HUES64 (cell line): Measurements from ENCODE around the gene ALPL.

Source experiments
- H3K27ac ChIP-seq: 2 replicates; pipeline ENCODE4 v1.7.0; 2013; ENCODE audit warnings: low read depth, low read length, inconsistent platforms
- H3K27me3 ChIP-seq: 2 replicates; pipeline ENCODE4 v1.6.1; 2013; ENCODE audit warnings: mild to moderate bottlenecking, low read length; ENCODE audit not compliant: insufficient read depth
- H3K36me3 ChIP-seq: 2 replicates; pipeline ENCODE4 v1.6.1; 2013; ENCODE audit warnings: mild to moderate bottlenecking, low read length; ENCODE audit not compliant: insufficient read depth
- H3K4me1 ChIP-seq: 2 replicates; pipeline ENCODE4 v1.6.1; 2013; ENCODE audit warnings: mild to moderate bottlenecking, low read length, moderate library complexity; ENCODE audit not compliant: insufficient read depth
- H3K4me3 ChIP-seq: 2 replicates; pipeline ENCODE4 v1.5.1; 2013; ENCODE audit warnings: mild to moderate bottlenecking, low read length, moderate library complexity
- H3K9ac ChIP-seq: 2 replicates; pipeline ENCODE4 v1.6.1; 2013; ENCODE audit warnings: mild to moderate bottlenecking, low read depth, low read length
- H3K9me3 ChIP-seq: 2 replicates; pipeline ENCODE4 v1.6.1; 2013; ENCODE audit warnings: low read depth, low read length; ENCODE audit not compliant: insufficient read depth
- WGBS: fragments of 150-250, 120-280 bp; methylation state at CpG from one replicate; pipeline ENCODE4 v1.1.7; 2013; ENCODE audit warnings: missing lambda C conversion rate; 5-methylcytosine and 5-hydroxymethylcytosine counted together

ALPL gene

DNA sequence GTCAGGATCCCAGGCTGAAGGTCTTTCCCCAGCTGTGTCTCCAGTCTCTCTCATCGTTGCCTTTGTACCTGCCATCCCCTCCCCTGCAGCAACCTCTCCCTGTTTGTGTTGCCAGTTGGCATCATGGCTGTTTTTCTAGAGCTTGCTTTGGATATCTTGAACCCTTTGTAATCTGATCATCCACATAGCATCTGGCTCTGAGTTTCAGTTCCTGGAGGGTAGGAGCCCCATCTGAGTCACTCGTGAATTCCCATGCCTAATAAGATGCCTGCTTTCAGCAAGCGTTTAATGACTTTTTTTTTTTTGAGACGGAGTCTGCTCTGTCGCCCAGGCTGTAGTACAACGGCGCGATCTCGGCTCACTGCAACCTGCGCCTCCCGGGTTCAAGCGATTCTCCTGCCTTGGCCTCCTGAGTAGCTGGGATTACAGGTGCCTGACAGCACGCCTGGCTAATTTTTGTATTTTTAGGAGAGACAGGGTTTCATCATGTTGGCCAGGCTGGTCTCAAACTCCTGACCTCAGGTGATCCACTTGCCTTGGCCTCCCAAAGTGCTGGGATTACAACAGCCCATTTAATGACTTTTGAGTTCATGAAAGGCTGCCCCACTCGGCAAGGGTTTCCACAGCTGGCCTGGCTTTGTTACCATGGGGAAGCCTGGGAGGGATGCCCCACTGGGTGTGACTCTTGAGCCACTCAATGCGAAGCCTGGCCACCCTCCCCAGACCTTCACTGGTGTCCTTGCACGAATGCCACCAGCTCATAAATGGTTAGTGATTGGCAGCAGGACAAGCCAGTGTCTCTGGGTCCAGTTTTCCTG is 11.9 kb downstream of the ALPL start:
- Histone ChIP-seq H3K36me3 (no peaks in the 10 kb centered on the region), H3K9me3 (no peaks in the 10 kb centered on the region), H3K27me3 (no peaks in the 10 kb centered on the region), H3K4me3 (no peak overlapping the region), H3K9ac (no peak overlapping the region), H3K4me1 (peaks cover 41% of the 10 kb centered on the region), H3K27ac (no peak overlapping the region)
- 88% methylated on average over 16 of the region's 16 CpGs for WGBS

DNA sequence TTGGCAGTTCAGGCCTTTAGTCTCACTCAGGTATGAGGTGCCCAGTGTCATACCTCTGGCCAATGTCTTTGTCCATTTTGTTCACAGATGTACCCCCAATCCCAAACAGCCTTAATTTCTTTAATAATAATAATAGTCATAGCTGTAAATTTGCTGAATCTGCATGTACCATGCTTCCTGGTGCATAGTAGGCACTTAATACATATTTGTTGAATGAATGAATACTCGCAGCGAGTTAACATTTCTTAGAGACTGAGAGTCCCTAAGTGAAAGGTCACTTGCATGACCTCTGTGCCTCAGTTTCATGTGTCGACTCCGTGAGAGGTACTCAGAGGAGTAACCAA is 12.5 kb downstream of the ALPL start:
- WGBS = 96% methylated on average over 4 of the region's 4 CpGs
- no peaks in the 10 kb centered on the region for H3K9me3 ChIP-seq
- peaks cover 35% of the 10 kb centered on the region for H3K4me1 ChIP-seq
- H3K27ac ChIP-seq = no peak overlapping the region
- H3K27me3 ChIP-seq = no peaks in the 10 kb centered on the region
- no peaks in the 10 kb centered on the region for H3K36me3 ChIP-seq
- H3K4me3 ChIP-seq = no peak overlapping the region
- no peak overlapping the region for H3K9ac ChIP-seq

DNA sequence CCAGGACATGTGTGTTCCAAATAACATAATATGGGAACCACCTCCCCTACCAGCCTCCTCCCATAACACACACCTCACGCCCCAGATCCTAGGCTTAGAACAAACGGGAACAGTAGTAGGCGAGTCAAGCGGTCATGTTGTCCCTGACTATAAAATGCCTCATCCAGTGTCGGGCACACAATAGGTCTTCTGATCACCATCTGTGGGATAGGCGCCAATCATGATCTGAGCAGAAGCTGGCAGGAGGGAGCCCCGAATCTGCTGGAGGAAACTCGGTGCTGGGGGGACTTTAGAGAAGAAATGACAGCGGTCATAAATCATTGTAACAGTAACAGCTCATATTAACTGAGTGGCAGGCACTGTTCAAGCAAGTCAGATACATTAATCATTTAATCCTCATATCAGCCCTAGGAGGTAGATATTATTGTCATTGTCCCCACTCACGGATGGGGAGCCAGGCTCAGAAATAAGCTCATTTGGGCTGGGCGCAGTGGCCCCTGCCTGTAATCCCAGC is 13.4 kb downstream of the ALPL start:
- no peak overlapping the region for H3K9ac ChIP-seq
- 93% methylated on average over 11 of the region's 11 CpGs for WGBS
- no peaks in the 10 kb centered on the region for H3K27me3 ChIP-seq
- H3K4me1 ChIP-seq = peaks cover 26% of the 10 kb centered on the region
- H3K27ac ChIP-seq = no peak overlapping the region
- H3K9me3 ChIP-seq = no peaks in the 10 kb centered on the region
- H3K36me3 ChIP-seq = no peaks in the 10 kb centered on the region
- H3K4me3 ChIP-seq = no peak overlapping the region

DNA sequence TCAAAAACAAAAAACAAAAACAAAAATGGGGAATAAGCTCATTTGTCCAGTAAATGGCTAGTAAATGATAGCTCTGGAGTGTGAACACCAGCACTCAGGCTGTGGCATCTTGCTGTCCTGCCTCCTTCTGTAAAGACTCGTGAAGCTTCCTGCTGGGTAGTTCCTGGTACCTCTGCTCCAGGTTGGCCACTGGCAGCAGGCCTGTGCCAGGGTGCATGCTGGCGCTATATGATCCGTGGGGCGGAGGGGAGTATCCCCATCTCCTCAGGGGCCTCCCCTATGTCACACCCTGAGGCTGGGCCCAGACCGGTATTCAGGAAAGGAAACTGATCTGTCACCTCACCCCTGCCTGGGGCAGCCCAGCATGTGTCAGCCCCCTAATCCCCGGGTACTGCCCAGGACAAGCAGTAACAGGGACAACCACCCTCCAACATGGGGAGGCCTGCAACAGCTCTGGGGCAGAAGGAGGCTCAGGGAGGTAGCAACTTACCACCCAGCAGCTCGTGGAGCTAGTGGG is 14.1 kb downstream of the ALPL start:
- Histone ChIP-seq H3K27ac (no peak overlapping the region), H3K9me3 (no peaks in the 10 kb centered on the region), H3K36me3 (no peaks in the 10 kb centered on the region), H3K4me3 (no peak overlapping the region), H3K27me3 (no peaks in the 10 kb centered on the region), H3K4me1 (peaks cover 19% of the 10 kb centered on the region), H3K9ac (no peak overlapping the region)
- 89% methylated on average over 7 of the region's 7 CpGs for WGBS

DNA sequence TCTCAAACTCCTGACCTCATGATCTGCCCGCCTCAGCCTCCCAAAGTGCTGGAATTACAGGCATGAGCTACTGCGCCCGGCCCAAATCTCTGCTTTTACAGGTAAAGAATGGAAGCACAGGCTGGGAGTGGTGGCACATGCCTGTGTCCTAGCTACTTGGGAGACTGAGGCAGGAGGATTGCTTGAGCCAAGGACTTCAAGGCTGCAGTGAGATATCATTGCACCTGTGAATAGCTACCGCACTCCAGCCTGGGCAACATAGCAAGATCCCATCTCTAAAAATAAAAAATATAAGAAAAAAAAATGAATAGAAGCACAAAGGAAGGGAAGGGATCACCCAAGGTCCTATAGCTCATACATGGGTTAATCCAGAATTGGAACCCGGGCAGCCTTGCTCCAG is 15.0 kb downstream of the ALPL start:
- H3K36me3 ChIP-seq = no peaks in the 10 kb centered on the region
- H3K9ac ChIP-seq = no peak overlapping the region
- H3K27ac ChIP-seq = no peak overlapping the region
- WGBS = 82% methylated on average over 4 of the region's 5 CpGs
- H3K4me3 ChIP-seq = no peak overlapping the region
- H3K9me3 ChIP-seq = no peaks in the 10 kb centered on the region
- peaks cover 13% of the 10 kb centered on the region for H3K4me1 ChIP-seq
- no peaks in the 10 kb centered on the region for H3K27me3 ChIP-seq

DNA sequence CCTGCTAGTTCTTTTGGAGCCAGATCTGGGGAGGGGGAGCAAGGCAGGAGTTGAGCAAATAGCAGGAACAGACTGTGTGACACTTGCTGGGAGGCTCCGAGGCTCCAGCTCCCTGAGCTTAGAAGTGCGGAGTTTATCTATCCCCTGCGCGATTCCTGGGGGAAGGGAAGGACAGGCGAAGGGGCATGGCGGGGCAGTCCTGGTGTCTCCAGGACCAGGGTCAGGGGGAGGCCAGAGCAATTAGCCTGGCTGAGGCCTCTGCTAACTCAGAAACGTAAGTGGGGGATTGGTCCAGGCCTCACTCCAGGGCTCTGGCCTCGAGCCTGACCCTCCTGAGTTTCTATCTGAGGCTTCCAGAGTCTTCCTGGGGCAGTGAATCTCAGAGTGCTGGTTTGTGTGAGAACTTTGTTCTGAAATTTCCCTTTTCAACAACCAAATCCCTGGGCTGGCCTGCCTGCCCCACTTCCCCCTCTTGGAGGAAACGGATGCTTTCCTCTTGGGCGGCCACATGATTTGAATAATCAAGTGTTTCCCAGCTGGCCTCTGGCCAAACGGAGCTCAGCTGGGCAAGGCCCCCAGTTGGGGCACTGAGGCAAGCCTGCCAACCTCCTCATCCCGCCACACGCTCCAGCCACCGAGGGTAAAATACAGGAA is 15.6 kb downstream of the ALPL start:
- Histone ChIP-seq H3K27ac (0 out of 2 replicates have a peak overlapping the region, but pooled peaks have one; percentile 13), H3K9ac (no peak overlapping the region)
- 82% methylated on average over 14 of the region's 14 CpGs for WGBS

DNA sequence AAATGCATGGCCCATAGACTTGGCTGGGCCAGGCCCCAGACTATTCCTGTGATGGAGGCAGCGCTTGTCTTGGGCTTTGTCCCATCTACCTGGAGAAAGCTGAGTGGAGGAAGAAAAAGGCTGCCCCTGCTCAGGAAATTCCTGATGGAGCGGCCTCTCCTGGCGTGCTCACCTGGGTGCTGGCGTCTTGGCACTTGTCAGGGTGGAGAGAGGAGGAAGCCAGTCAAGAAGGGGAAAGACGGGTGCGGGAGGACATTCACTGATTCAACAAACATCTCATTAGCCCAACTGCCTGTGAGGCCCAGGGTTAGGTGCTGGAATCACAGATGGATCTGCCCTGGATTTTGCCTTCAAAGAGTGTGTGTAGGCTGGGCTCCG is 16.1 kb downstream of the ALPL start:
- WGBS = 93% methylated on average over 7 of the region's 7 CpGs
- Histone ChIP-seq H3K9ac (no peak overlapping the region), H3K36me3 (no peaks in the 10 kb centered on the region), H3K4me3 (no peak overlapping the region), H3K4me1 (peaks cover 9% of the 10 kb centered on the region), H3K9me3 (no peaks in the 10 kb centered on the region), H3K27ac (no peak overlapping the region), H3K27me3 (no peaks in the 10 kb centered on the region)

More for the DNA sequence above, 15.6 kb downstream of the ALPL start:
- H3K4me1 ChIP-seq = peaks cover 8% of the 10 kb centered on the region; the same call in 1 of the 2 replicates
- H3K9me3 ChIP-seq = no peaks in the 10 kb centered on the region
- H3K27me3 ChIP-seq = no peaks in the 10 kb centered on the region
- H3K4me3 ChIP-seq = no peak overlapping the region
- H3K36me3 ChIP-seq = no peaks in the 10 kb centered on the region

DNA sequence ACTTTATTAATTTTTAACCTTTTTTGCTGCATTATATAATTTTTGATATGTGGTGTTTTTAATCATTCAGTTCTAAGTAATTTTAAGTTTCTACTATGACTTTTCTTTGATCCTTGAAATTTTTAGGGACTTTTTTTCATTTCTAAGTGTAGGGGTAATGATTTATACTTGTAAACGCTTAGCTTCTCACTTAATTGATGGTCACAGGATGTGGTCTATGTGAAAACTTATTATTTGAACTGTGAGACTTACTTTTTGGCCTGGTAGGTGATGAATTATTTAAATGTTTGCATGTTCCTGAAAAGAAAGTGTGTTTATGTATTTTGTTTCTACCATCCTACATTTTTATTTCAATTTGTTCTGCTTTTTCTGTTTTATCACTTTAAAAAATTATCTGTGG is 17.2 kb downstream of the ALPL start:
- Histone ChIP-seq H3K4me3 (no peak overlapping the region), H3K36me3 (no peaks in the 10 kb centered on the region), H3K27ac (no peak overlapping the region), H3K9ac (no peak overlapping the region), H3K9me3 (no peaks in the 10 kb centered on the region), H3K4me1 (peaks cover 6% of the 10 kb centered on the region), H3K27me3 (no peaks in the 10 kb centered on the region)
- WGBS = 91% methylated on average over 1 of the region's 1 CpG

DNA sequence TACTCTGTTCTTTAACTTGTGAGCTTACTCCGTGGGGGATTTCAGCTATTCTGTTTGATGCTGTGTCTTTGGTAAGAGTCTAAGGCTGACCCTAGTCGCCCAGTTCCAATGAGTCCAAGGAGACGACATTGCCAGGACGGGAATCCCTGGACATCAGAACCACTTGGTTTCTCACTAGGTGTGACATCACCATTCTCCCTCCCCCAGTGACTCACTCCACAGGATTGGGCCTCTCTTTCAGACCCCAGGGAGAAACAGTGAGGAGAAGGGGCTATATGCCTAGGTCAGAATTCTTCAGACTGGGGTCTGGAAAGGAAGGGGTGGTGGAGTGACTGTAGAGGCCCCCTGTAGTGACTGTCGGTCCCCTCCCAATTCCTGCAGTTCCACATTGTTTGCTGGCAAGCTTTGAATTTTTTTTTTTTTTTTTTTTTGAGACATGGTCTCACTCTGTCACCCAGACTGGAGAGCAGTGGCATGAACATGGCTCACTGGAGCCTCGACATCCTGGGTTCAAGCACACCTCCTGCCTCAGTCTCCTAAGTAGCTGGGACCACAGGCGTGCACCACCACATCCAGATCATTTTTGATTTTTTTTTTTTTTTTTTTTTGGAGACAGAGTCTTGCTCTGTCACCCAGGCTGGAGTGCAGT is 21.3 kb downstream of the ALPL start:
- H3K9ac ChIP-seq = no peak overlapping the region
- WGBS = 66% methylated on average over 7 of the region's 7 CpGs
- no peaks in the 10 kb centered on the region for H3K27me3 ChIP-seq
- H3K4me1 ChIP-seq = peaks cover 13% of the 10 kb centered on the region
- H3K4me3 ChIP-seq = no peak overlapping the region
- H3K36me3 ChIP-seq = no peaks in the 10 kb centered on the region
- no peak overlapping the region for H3K27ac ChIP-seq
- no peaks in the 10 kb centered on the region for H3K9me3 ChIP-seq

DNA sequence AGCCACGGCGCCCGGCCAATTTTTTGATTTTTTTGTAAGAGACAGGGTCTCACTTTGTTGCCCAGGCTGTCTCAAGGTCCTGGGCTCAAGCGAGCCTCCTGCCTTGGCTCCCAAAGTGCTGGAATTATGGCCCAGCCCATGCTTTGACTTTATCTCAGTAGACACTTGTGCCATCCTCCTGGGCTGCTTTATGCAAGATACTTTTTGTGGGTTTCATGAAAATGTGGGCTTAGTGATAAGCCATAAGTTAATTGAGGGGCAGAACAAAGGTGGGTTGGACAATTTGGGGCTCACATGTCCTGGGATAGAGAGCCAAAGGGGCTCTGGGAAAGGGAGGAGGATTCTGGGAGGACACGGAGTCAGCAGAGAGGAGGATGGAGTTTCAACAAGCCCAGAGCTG is 22.0 kb downstream of the ALPL start:
- H3K9ac ChIP-seq = no peak overlapping the region
- no peaks in the 10 kb centered on the region for H3K9me3 ChIP-seq
- H3K4me3 ChIP-seq = no peak overlapping the region
- peaks cover 13% of the 10 kb centered on the region for H3K4me1 ChIP-seq
- WGBS = 97% methylated on average over 5 of the region's 5 CpGs
- no peak overlapping the region for H3K27ac ChIP-seq
- no peaks in the 10 kb centered on the region for H3K36me3 ChIP-seq
- no peaks in the 10 kb centered on the region for H3K27me3 ChIP-seq

DNA sequence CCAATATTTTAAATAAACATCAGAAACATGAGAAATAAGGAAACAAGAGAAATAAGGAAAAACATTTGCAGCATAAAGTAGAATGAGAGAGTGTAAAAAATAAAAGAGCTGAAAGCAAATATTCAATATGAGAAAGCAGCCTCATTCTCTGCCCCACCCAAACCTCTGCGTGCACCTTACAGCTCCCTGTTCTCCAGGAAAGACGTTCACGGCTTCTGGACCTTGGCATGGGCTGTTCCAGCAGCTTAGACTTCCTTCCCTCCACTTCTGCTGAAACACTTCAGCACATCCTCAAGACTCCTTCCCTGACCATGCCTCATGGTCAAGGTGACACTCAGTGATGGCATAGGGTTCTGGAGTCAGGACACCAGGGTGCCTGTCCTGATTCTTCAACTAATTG is 23.3 kb downstream of the ALPL start:
- Histone ChIP-seq H3K4me1 (peaks cover 21% of the 10 kb centered on the region), H3K9me3 (no peaks in the 10 kb centered on the region), H3K27me3 (no peaks in the 10 kb centered on the region), H3K9ac (no peak overlapping the region), H3K36me3 (no peaks in the 10 kb centered on the region), H3K27ac (no peak overlapping the region), H3K4me3 (no peak overlapping the region)
- 97% methylated on average over 3 of the region's 3 CpGs for WGBS
